ENCODE measurements around the gene FEZF1.

The FEZF1 gene

DNA sequence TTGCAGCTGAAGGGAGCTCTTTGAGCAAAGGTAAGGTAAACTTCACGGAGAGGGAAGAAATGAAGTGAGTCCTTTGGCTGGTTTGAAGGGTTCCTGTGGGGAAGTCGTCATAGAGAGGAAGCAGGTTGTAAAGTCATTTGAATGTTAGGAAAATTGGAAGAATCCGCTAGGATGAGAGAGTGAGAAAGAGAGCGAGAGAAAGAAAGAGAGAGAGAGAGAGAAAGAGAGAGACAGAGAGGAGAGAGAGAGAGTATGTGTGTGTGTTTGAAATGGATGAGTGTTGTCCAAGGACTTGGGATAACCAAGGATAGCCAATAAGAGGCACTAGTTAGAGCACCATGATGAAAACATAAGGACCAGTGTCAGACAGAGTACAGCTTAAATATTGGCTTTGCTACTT, 43.1 kb downstream of the FEZF1 start:
- DNase-seq, result no peak

DNA sequence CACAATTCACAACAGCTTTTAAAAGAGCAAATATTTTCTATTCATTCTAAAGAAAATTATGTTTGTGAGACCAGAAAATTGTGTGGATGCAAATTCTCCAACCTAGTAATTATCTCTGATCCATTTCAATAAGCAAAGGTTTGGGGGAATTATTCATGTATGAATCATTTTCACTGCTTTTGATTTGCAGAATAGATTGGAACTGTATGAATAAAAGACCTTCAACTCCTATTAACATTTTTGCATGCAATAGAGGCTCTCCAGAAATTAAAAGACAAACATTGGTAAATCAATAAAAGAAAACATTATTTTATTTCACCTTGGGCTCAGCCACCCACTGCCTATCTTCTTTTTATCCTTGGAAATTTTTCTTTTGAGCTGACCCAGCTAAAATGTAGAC, 43.5 kb downstream of the FEZF1 start:
- DNase-seq, result no peak

DNA sequence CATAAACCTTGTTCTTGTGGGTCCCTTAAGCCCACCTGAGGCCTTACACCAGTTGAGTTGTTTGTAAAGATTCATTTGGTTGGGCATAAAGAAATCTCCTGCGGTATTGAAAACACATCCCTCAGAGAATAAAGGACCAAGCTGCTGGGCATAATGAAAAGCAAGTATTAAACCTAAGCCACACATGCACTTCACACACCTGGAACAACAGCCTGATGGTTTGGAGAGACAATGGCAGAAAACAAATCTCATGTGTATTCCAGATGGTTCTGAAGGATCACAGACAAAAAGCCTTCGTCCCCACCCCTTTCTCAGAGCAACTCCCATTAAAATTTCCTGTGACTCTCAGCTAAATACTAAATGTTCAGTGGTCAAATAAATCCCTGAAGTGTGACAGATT, 44.2 kb downstream of the FEZF1 start:
- no peak for DNase-seq

DNA sequence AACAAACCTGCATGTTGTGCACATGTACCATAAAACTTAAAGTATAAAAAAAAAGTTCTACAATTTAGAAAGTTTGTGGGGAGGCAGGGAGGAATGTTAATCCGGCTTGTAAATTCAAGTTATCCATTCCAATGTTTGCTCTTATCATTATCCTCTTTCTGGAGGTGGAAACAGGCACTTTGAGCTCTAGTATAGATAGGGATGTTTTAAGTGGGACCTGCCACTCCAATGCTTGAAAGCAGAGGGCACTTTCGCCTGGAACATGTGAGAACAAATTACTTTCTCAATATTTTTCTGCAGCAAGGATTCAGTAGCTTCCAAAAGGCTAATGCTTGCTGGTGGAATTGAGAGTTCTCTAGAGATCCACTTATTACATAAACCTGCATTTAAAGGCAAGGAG, 45.6 kb downstream of the FEZF1 start:
- DNase-seq, result no peak

DNA sequence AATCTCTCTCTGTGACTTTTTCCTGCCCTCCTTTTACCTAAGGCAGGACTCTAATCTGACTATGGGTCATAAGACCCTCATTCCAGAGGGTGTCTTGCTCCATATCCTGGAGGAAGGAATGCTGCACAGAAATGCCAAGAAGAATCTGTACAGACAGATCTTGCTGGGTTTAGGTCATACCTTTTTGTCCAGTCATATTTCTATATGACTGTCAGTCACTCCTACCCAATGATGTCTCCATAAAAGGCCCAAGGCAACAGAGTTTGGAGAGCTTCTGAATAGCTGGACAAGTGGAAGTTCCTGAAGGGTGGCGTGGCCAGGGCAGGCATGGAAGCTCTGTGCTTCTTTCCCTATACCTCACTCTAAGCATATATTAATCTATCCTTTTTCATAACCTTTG, 47.5 kb downstream of the FEZF1 start:
- DNase-seq, result no peak

DNA sequence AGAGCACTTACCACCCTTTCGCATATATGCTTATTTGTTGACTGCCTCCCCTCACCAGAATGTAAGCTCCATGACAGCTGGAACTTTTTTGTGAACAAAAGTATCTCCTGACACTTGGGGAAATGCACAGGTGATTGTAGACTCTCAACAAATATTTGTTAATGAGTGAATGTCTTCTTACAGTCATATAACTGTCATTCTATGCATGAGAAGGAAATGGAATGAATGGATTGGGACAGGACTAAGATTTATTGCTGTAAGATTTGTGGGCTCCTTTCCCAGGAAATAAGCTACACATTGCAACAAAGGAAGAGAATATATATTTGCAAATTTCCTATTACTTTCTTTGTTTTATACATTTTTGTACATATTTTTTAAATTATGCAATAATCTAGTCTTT, 48.5 kb downstream of the FEZF1 start:
- no peak for DNase-seq

DNA sequence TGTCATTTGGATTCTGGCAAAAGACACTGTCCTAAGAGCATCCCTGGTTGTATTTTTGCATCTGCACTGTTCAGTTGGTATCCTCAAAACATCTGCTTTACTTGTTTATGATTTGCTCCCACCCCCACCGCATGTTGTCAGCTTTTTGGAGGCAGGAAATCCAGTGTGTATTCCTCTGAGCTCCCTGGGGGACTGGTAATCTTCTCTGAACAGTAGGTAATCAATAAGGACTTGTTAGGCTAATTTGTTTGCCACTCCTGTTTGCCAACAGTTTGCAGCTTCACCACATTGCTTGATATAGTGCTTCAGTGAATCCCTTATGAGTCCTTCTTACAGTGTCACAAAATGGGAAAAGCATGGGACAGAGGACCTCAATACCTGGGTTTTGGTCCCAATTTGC, 49.1 kb downstream of the FEZF1 start:
- no peak for DNase-seq

Data from activated CD4-positive, alpha-beta T cell treated with anti-CD3 and anti-CD28 coated beads, Interleukin-10, Interleukin-2, amounts not matched to agents 100 ng/mL and 50 ng/mL, durations not matched to agents 16 hours and 8 hours (primary cell).